Chondrocyte (in vitro differentiated cells): ENCODE measurements around the gene PSMG4. TPM values are rescaled to one million over a fixed set of nuclear protein-coding genes. Genes with fewer than 3 reads are reported as not detected.
"Not testable (repeated sequence)": the region's sequence is repeated elsewhere in the genome, so short reads cannot be mapped to it uniquely, and the experiment has no call there.

Experiments
- DNase-seq: peaks from one replicate; pipeline ENCODE4 v3.0.0; 2021; ENCODE audit warnings: mixed read lengths, low spot score
- H3K27ac Mint-ChIP-seq: one replicate; pipeline ENCODE4 v1.8.0; 2021; ENCODE audit warnings: mild to moderate bottlenecking, moderate library complexity, mixed read lengths; ENCODE audit not compliant: unreplicated experiment
- H3K27me3 Mint-ChIP-seq: 2 replicates; pipeline ENCODE4 v1.8.0; 2021; ENCODE audit warnings: low read depth, mixed read lengths
- H3K36me3 Mint-ChIP-seq: 2 replicates; pipeline ENCODE4 v1.8.0; 2021; ENCODE audit warnings: low read depth, mixed read lengths
- H3K4me1 Mint-ChIP-seq: 2 replicates; pipeline ENCODE4 v1.8.0; 2021; ENCODE audit warnings: low read depth, mild to moderate bottlenecking, mixed read lengths
- H3K4me3 Mint-ChIP-seq: one replicate; pipeline ENCODE4 v1.8.0; 2021; ENCODE audit warnings: mild to moderate bottlenecking, moderate library complexity, mixed read lengths; ENCODE audit not compliant: unreplicated experiment
- H3K9me3 Mint-ChIP-seq: 2 replicates; pipeline ENCODE4 v1.8.0; 2021; ENCODE audit warnings: low read depth, mixed read lengths
- total RNA-seq: library from RNA; stranded (reverse); gene quantifications from 3 replicates; pipeline ENCODE4 v1.2.1, GENCODE V29; 2021
- TF ChIP-seq, protein P1 (sequence below): fragments of 200-600 bp; sonication (generic); IDR thresholded peaks from 2 replicates; pipeline ENCODE4 v1.5.0; 2021; ENCODE audit warnings: antibody characterized with exemption, mild to moderate bottlenecking, moderate library complexity

Gene PSMG4
- total RNA-seq, 1 donor from 2014 or later, result 16.2 TPM

GRCh38 chr6:3242768-3243167, 16.0 kb upstream of the PSMG4 start:
- Mint-ChIP-seq H3K4me1 (peaks cover 21% of the 10 kb centered on the region), H3K9me3 (peaks cover 5% of the 10 kb centered on the region), H3K36me3 (no peaks in the 10 kb centered on the region), H3K4me3 (no peak overlapping the region), H3K27me3 (no peaks in the 10 kb centered on the region), H3K27ac (no peak overlapping the region)
- TF ChIP-seq, protein P1, sequence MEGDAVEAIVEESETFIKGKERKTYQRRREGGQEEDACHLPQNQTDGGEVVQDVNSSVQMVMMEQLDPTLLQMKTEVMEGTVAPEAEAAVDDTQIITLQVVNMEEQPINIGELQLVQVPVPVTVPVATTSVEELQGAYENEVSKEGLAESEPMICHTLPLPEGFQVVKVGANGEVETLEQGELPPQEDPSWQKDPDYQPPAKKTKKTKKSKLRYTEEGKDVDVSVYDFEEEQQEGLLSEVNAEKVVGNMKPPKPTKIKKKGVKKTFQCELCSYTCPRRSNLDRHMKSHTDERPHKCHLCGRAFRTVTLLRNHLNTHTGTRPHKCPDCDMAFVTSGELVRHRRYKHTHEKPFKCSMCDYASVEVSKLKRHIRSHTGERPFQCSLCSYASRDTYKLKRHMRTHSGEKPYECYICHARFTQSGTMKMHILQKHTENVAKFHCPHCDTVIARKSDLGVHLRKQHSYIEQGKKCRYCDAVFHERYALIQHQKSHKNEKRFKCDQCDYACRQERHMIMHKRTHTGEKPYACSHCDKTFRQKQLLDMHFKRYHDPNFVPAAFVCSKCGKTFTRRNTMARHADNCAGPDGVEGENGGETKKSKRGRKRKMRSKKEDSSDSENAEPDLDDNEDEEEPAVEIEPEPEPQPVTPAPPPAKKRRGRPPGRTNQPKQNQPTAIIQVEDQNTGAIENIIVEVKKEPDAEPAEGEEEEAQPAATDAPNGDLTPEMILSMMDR, result no peak
- DNase-seq, result no peak

GRCh38 chr6:3244003-3244831, 14.5 kb upstream of the PSMG4 start:
- Mint-ChIP-seq H3K36me3 (no peaks in the 10 kb centered on the region), H3K4me3 (no peak overlapping the region), H3K4me1 (peaks cover 26% of the 10 kb centered on the region), H3K27ac (no peak overlapping the region), H3K9me3 (peaks cover 5% of the 10 kb centered on the region), H3K27me3 (no peaks in the 10 kb centered on the region)
- TF ChIP-seq, protein P1, result no peak
- no peak for DNase-seq

GRCh38 chr6:3244832-3245161, 13.9 kb upstream of the PSMG4 start:
- not testable (repeated sequence) for H3K9me3 Mint-ChIP-seq, H3K27me3 Mint-ChIP-seq, H3K27ac Mint-ChIP-seq, H3K4me3 Mint-ChIP-seq, DNase-seq, H3K36me3 Mint-ChIP-seq
- H3K4me1 Mint-ChIP-seq, result peaks cover 30% of the 10 kb centered on the region

GRCh38 chr6:3245216-3245615, 13.5 kb upstream of the PSMG4 start:
- H3K27ac Mint-ChIP-seq, result peak overlapping the region; percentile 29
- peaks cover 30% of the 10 kb centered on the region for H3K4me1 Mint-ChIP-seq
- H3K9me3 Mint-ChIP-seq, result peaks cover 5% of the 10 kb centered on the region
- H3K27me3 Mint-ChIP-seq, result no peaks in the 10 kb centered on the region
- H3K36me3 Mint-ChIP-seq, result no peaks in the 10 kb centered on the region
- H3K4me3 Mint-ChIP-seq, result no peak overlapping the region
- DNase-seq, result no peak
- TF ChIP-seq, protein P1, result no peak

DNA sequence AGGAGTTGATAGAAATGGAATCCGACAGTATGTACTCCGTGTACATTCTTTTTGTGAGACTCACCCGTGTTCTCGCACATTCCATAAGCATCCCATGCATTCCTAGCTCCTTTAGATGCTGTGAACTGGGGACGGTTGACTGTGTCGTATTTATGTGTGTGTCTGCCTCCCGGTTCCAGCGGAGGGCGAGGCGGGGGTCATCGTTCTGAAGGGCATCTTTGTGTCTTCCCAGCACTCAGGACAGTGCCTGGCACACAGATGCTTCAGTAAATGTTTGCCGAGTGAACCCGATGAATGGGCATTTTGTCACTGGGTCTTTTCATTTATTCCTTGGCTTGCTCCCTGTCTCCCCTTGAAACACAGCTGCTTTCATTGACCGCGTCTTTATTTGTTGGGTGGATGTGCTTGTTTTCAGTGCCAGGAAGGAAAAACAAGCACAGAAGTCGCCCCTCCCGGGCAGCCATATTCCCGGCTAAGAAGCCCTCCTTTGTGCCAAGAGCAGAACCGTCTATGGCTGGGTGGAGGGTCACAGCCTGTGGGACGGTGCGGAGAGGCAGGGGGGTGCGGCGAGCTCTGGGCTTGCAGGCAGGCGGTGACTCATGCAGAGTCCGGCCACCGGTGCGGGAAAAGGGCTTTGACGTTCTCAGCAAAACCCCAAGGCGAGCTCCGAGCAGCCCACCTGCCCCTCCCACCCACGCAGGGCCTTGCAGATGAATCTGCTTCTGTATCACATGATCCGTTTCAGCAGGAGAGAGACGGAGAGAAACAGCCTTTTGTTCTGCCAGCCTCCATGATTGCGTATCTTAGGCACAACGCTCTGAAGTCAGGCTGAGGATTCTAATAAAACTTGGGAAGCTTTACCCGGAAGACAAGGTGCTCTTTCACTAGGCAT, 11.2 kb upstream of the PSMG4 start:
- Mint-ChIP-seq H3K27ac (peak overlapping the region; percentile 96), H3K36me3 (no peaks in the 10 kb centered on the region), H3K4me1 (peaks cover 42% of the 10 kb centered on the region), H3K27me3 (no peaks in the 10 kb centered on the region), H3K4me3 (peak overlapping the region; percentile 69), H3K9me3 (peaks cover 5% of the 10 kb centered on the region)
- no peak for DNase-seq
- TF ChIP-seq, protein P1, result peak; percentile 6
